ENCODE results near the gene LPAR2. TPM values are rescaled to one million over a fixed set of nuclear protein-coding genes. Genes with fewer than 3 reads are reported as not detected.

The LPAR2 gene
- total and polyA plus RNA-seq, 8 donors, result 4.1 to 156 (median 19.0) TPM

- no peak for TF ChIP-seq POLR2AphosphoS5 (IDR thresholded peaks at IDR 0.05)
- no peak for TF ChIP-seq CTCF (IDR thresholded peaks at IDR 0.05)
- TF ChIP-seq POLR2A (IDR thresholded peaks at IDR 0.05), result no peak
- TF ChIP-seq EP300 (IDR thresholded peaks at IDR 0.05), result no peak
- Histone ChIP-seq H3K4me1 (peaks cover 0 to 22% (median 13%) of the 10 kb centered on the region in 4 donors), H3K36me3 (no peaks in the 10 kb centered on the region), H3K9me3 (no peaks in the 10 kb centered on the region), H3K27ac (no peak overlapping the region), H3K27me3 (no peaks in the 10 kb centered on the region), H3K4me3 (no peak overlapping the region)
- 88 to 95% (median 93%) methylated on average over 6 of the region's 6 CpGs for WGBS, 5 donors
- intact Hi-C loops (cut with DNase I; ENCODE audit: low total_unique reads), result no loop called here
- DNase-seq, result no peak
These were observed 49.8 kb downstream of the LPAR2 start for GRCh38 chr19:19578252-19578651.

DNA sequence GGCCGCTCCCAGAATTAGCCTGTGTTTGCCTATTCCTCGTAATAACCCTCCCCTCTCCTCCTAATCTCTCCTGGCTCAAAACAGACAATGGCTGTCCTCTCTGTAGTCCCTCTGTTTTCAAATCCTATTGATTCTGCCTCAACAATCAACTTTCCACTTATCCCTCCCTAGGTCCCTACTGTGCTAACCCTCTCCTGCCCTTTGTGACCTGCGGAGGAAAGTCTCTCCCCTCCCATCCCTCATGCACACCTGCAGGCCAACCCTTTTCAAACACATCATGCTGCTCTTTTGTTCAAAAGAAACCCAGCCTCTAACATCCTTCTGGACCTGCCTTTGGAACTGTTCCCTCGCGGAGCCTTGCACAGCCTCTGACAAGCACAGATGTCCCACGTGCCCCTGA is 52.6 kb downstream of the LPAR2 start:
- no peak overlapping the region for H3K4me3 ChIP-seq
- WGBS, 5 donors, result 61 to 83% (median 64%) methylated on average over 6 of the region's 6 CpGs
- intact Hi-C loops (cut with DNase I; ENCODE audit: low total_unique reads), result no loop called here

More for the DNA sequence above, 52.6 kb downstream of the LPAR2 start:
- Histone ChIP-seq H3K36me3 (peaks cover 0 to 2% (median under 1%) of the 10 kb centered on the region in 4 donors), H3K27me3 (no peaks in the 10 kb centered on the region), H3K27ac (no peak overlapping the region), H3K9me3 (no peaks in the 10 kb centered on the region), H3K4me1 (peaks cover 0 to 8% (median 6%) of the 10 kb centered on the region in 4 donors)
- DNase-seq, result no peak
- no peak for TF ChIP-seq POLR2AphosphoS5 (IDR thresholded peaks at IDR 0.05)
- no peak for TF ChIP-seq EP300 (IDR thresholded peaks at IDR 0.05)
- no peak for TF ChIP-seq CTCF (IDR thresholded peaks at IDR 0.05)
- TF ChIP-seq POLR2A (IDR thresholded peaks at IDR 0.05), result no peak

Other genes with a start within 250 kb of the LPAR2 start
- 100 to 1,000 TPM in 1 of 5 donors, 10 to 100 TPM in 3, 1 to 10 TPM in 1; 9.3 to 119 (median 27.2) TPM for gene GATAD2A, start 222.5 kb downstream of the LPAR2 start, total RNA-seq
- 10 to 100 TPM; 10.1 to 21.4 (median 17.9) TPM for gene GATAD2A, start 222.5 kb downstream of the LPAR2 start, polyA plus RNA-seq
- 10 to 100 TPM in 1 of 5 donors, 1 to 10 TPM in 3, not detected in 1; 2.0 to 31.7 (median 5.6) TPM for gene TSSK6, start 112.7 kb downstream of the LPAR2 start, total RNA-seq
- 1 to 10 TPM in 1 of 3 donors, under 1 TPM in 2; 0.93 to 2.0 (median 0.93) TPM for gene TSSK6, start 112.7 kb downstream of the LPAR2 start, polyA plus RNA-seq
- 100 to 1,000 TPM in 1 of 5 donors, 10 to 100 TPM in 4; 24.5 to 204 (median 71.4) TPM for gene NDUFA13, start 112.0 kb downstream of the LPAR2 start, total RNA-seq
- gene NDUFA13, start 112.0 kb downstream of the LPAR2 start, polyA plus RNA-seq, result 100 to 1,000 TPM; 258 to 367 (median 300) TPM
- 100 to 1,000 TPM in 1 of 5 donors, 1 to 10 TPM in 1, under 1 TPM in 3; 0.43 to 117 (median 0.92) TPM for gene YJEFN3, start 99.3 kb downstream of the LPAR2 start, total RNA-seq
- gene YJEFN3, start 99.3 kb downstream of the LPAR2 start, polyA plus RNA-seq, result 10 to 100 TPM in 1 of 3 donors, 1 to 10 TPM in 2; 4.9 to 14.5 (median 5.2) TPM
- 1 to 10 TPM in 1 of 5 donors, under 1 TPM in 2, not detected in 2; under 0.01 to 1.4 (median 0.73) TPM for gene CILP2, start 90.0 kb downstream of the LPAR2 start, total RNA-seq
- under 1 TPM in 1 of 3 donors, not detected in 2; 0.05 TPM for gene CILP2, start 90.0 kb downstream of the LPAR2 start, polyA plus RNA-seq
- gene PBX4, start 9.5 kb downstream of the LPAR2 start, total RNA-seq, result 10 to 100 TPM in 2 of 5 donors, 1 to 10 TPM in 2, not detected in 1; 2.0 to 60.7 (median 17.5) TPM
- 1 to 10 TPM; 2.9 to 4.9 (median 2.9) TPM for gene PBX4, start 9.5 kb downstream of the LPAR2 start, polyA plus RNA-seq
- gene GMIP, start 15.4 kb upstream of the LPAR2 start, total RNA-seq, result 10 to 100 TPM in 4 of 5 donors, 1 to 10 TPM in 1; 5.3 to 96.2 (median 35.0) TPM
- gene GMIP, start 15.4 kb upstream of the LPAR2 start, polyA plus RNA-seq, result 10 to 100 TPM in 2 of 3 donors, 1 to 10 TPM in 1; 5.2 to 11.9 (median 10.3) TPM
- 100 to 1,000 TPM in 3 of 5 donors, 10 to 100 TPM in 2; 30.1 to 451 (median 204) TPM for gene ATP13A1, start 35.5 kb upstream of the LPAR2 start, total RNA-seq
- 10 to 100 TPM; 17.3 to 35.4 (median 25.1) TPM for gene ATP13A1, start 35.5 kb upstream of the LPAR2 start, polyA plus RNA-seq
- 1 to 10 TPM; 2.2 to 8.8 (median 3.0) TPM for gene ZNF101, start 40.6 kb upstream of the LPAR2 start, total RNA-seq
- 1 to 10 TPM; 5.5 to 9.1 (median 7.2) TPM for gene ZNF101, start 40.6 kb upstream of the LPAR2 start, polyA plus RNA-seq
- 10 to 100 TPM in 1 of 5 donors, 1 to 10 TPM in 2, under 1 TPM in 2; 0.29 to 13.2 (median 7.0) TPM for gene ZNF14, start 104.9 kb upstream of the LPAR2 start, total RNA-seq
- 1 to 10 TPM; 3.1 to 5.0 (median 3.6) TPM for gene ZNF14, start 104.9 kb upstream of the LPAR2 start, polyA plus RNA-seq
- 10 to 100 TPM; 11.7 to 93.7 (median 61.7) TPM for gene ZNF506, start 193.5 kb upstream of the LPAR2 start, total RNA-seq
- gene ZNF506, start 193.5 kb upstream of the LPAR2 start, polyA plus RNA-seq, result 1 to 10 TPM; 3.4 to 5.5 (median 4.8) TPM
- gene ZNF253, start 237.7 kb upstream of the LPAR2 start, total RNA-seq, result 10 to 100 TPM in 3 of 5 donors, 1 to 10 TPM in 2; 7.1 to 32.1 (median 12.7) TPM
- gene ZNF253, start 237.7 kb upstream of the LPAR2 start, polyA plus RNA-seq, result 1 to 10 TPM; 2.4 to 5.2 (median 3.9) TPM